Measurements from ENCODE around the gene GLIS1. TPM values are rescaled to one million over a fixed set of nuclear protein-coding genes. Genes with fewer than 3 reads are reported as not detected.
A peak's percentile ranks its signal among the peaks of the same experiment; 100 is the strongest.

GLIS1 gene
- total RNA-seq (2021; ENCODE audit: unreplicated experiment) (0.39 TPM), Bru-seq, nascent RNA (percentile 23 among the genes with signal in this experiment), BruChase-seq, experiment 1, labeled RNA remaining after a 6-hour chase (percentile 26 among the genes with signal in this experiment), BruChase-seq, experiment 2, labeled RNA remaining after a 2-hour chase (percentile 30 among the genes with signal in this experiment)
- 0.19 and 0.42 TPM in 2 replicates for polyA plus RNA-seq (2012)
- long read RNA-seq, result 0 reads

DNA sequence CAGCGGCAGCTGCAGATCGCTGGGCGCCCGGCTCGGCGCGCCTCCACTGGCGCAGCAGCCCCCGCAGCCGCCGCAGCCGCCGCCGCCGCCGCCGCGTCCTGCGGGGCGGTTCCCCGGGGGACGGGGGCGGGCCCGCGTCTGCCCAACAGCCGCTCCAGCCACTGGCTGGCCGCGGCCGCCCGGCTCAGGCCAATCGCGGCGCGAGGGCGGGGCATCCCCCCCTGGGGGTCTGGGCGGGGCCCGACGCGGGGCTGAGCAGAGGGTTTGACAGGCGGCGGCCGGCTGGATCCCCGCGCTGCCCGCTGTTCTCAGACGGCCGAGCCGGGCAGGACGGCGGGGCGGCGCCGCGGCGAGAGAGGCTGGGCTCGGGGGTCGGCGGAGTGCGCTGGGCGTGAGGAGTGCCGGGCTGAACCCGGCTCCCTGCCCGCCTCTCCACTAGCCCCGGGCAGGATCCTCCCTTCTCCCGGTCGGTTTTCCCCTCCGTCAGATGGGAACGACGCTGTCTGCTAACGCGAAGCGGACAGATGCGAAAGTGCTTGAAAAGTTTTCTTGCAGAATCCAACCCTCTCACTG is at the start of gene GLIS1:
Gene GLIS1, minus strand, starts transcription at position 56 of the 573 bp plus-strand sequence. CDS start 1,100 bp downstream, outside the sequence.
- Histone ChIP-seq H2AFZ (ENCODE audit: low read depth, low read length, poor library complexity, severe bottlenecking) (peak within 1 kb of the TSS; percentile 93), H3K9me3 (ENCODE audit: control insufficient read depth in 1 of 2, insufficient read depth in 1 of 2, low read depth in 1 of 2, low read length in 2 of 2) (peaks cover 5 to 9% of the 10 kb centered on the region in 2 experiments; a peak in 1 of 4 replicates), H4K20me1 (ENCODE audit: insufficient read depth) (no peaks in the 10 kb centered on the region), H3K27ac (ENCODE audit: low read depth, low read length) (no peak within 1 kb of the TSS; the same call in 1 of the 2 replicates), H3K9me2 (ENCODE audit: insufficient read depth) (no peaks in the 10 kb centered on the region), H3K4me1 (ENCODE audit: control insufficient read depth in 1 of 2, insufficient read depth in 2 of 2, low read length in 2 of 2) (peaks cover 0 to 12% of the 10 kb centered on the region in 2 experiments; a peak in 3 of 4 replicates), H3K4me3 (replicated peaks in 1 of 2; ENCODE audit: low read depth in 1 of 2, low read length in 2 of 2) (peak within 1 kb of the TSS; percentile 42 to 61), H3K79me2 (ENCODE audit: insufficient read depth, low read length) (no peaks in the 10 kb centered on the region), H3K27me3 (ENCODE audit: insufficient read depth, low read length) (no peaks in the 10 kb centered on the region), H3K9ac (ENCODE audit: low read length) (peak within 1 kb of the TSS; percentile 23; the same call in 1 of the 2 replicates), H3K4me2 (ENCODE audit: low read length) (peak within 1 kb of the TSS; percentile 89), H3K36me3 (ENCODE audit: control insufficient read depth in 1 of 2, insufficient read depth in 2 of 2, low read length in 2 of 2) (no peaks in the 10 kb centered on the region)
- POLR2A ChIA-PET, result no interaction called here
- CTCF ChIA-PET, result no interaction called here
- DNase-seq (ENCODE audit: low read depth, low spot score) (peak; percentile 37), ATAC-seq (peak; percentile 99)
- no TSS peak for BruUV-seq (replicated peaks)
- RAD21 ChIA-PET (ENCODE audit: low non-redundant PET in 1 of 2, low total read pairs in 2 of 2, uncharacterized antibody in 2 of 2, unreplicated experiment in 2 of 2), result no interaction called here
- intact Hi-C loops (cut with micrococcal nuclease), result no loop called here
- no peak for TF ChIP-seq POLR2A (IDR thresholded peaks at IDR 0.05; ENCODE audit: borderline replicate concordance, extremely low read depth, insufficient read depth, insufficient read length)
- no peak for TF ChIP-seq YY1 (IDR thresholded peaks at IDR 0.05; ENCODE audit: extremely low read depth, insufficient replicate concordance, low read depth, low read length)
- no peak for TF ChIP-seq RAD21 (IDR thresholded peaks at IDR 0.05; ENCODE audit: low read depth)
- peak; percentile 75 for TF ChIP-seq SP1 (IDR thresholded peaks at IDR 0.05; ENCODE audit: low read depth)
- TF ChIP-seq, protein P1, sequence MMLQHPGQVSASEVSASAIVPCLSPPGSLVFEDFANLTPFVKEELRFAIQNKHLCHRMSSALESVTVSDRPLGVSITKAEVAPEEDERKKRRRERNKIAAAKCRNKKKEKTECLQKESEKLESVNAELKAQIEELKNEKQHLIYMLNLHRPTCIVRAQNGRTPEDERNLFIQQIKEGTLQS (IDR thresholded peaks at IDR 0.05), result no peak
- 0 out of 2 replicates have a peak, but pooled peaks have one; percentile 35 for TF ChIP-seq SIN3A (IDR thresholded peaks at IDR 0.05; ENCODE audit: low read depth)
- no peak for TF ChIP-seq FOSL1 (IDR thresholded peaks at IDR 0.05; ENCODE audit: low read depth)
- no peak for TF ChIP-seq EZH2 (IDR thresholded peaks at IDR 0.05)
- no peak for TF ChIP-seq ELF1 (IDR thresholded peaks at IDR 0.05; ENCODE audit: borderline replicate concordance, low read depth)

DNA sequence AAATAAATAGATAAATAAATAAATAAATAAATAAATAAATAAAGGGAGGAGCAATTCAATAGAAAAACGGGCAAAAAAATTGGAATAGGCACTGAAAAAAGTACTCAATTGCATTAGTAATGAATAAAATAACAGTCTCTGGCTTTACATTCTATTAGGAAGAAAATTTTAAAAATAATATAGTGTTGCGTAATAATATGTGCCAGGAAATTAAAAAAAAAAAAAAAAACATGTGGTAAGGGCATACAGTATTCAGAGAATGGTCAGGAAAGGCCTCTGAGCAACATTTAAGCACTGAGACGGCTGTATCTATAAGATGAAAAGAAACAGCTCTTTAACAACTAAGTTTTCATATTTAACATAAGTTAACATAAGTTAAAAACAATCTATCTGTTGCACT is 48.7 kb upstream of the GLIS1 start:
- no TSS peak for BruUV-seq (replicated peaks)
- no peaks in the 10 kb centered on the region for H3K27me3 ChIP-seq (ENCODE audit: insufficient read depth, low read length)
- ChIA-PET CTCF (no interaction called here), RAD21 (ENCODE audit: low non-redundant PET in 1 of 2, low total read pairs in 2 of 2, uncharacterized antibody in 2 of 2, unreplicated experiment in 2 of 2) (no interaction called here), POLR2A (no interaction called here)
- no peak for ATAC-seq
- peaks cover 17 to 25% of the 10 kb centered on the region in 2 experiments; a peak in 3 of 4 replicates for H3K36me3 ChIP-seq (ENCODE audit: control insufficient read depth in 1 of 2, insufficient read depth in 2 of 2, low read length in 2 of 2)
- no peak overlapping the region for H3K4me3 ChIP-seq (replicated peaks in 1 of 2; ENCODE audit: low read depth in 1 of 2, low read length in 2 of 2)
- H3K27ac ChIP-seq (ENCODE audit: low read depth, low read length), result no peak overlapping the region
- H3K4me1 ChIP-seq (ENCODE audit: control insufficient read depth in 1 of 2, insufficient read depth in 2 of 2, low read length in 2 of 2), result no peaks in the 10 kb centered on the region
- intact Hi-C loops (cut with micrococcal nuclease), result no loop called here
- DNase-seq (ENCODE audit: low read depth, low spot score), result no peak
- no peak overlapping the region for H3K9ac ChIP-seq (ENCODE audit: low read length)
- no peak overlapping the region for H2AFZ ChIP-seq (ENCODE audit: low read depth, low read length, poor library complexity, severe bottlenecking)
- H3K9me3 ChIP-seq (ENCODE audit: control insufficient read depth in 1 of 2, insufficient read depth in 1 of 2, low read depth in 1 of 2, low read length in 2 of 2), result no peaks in the 10 kb centered on the region
- H3K4me2 ChIP-seq (ENCODE audit: low read length), result no peak overlapping the region
- TF ChIP-seq ZFX (IDR thresholded peaks at IDR 0.05), result no peak
- TF ChIP-seq ELF1 (IDR thresholded peaks at IDR 0.05; ENCODE audit: borderline replicate concordance, low read depth), result no peak
- TF ChIP-seq YY1 (IDR thresholded peaks at IDR 0.05; ENCODE audit: extremely low read depth, insufficient replicate concordance, low read depth, low read length), result no peak
- TF ChIP-seq SRF (IDR thresholded peaks at IDR 0.05; ENCODE audit: low read depth), result no peak
- TF ChIP-seq EGR1 (IDR thresholded peaks at IDR 0.05; ENCODE audit: low read depth), result no peak
- no peak for TF ChIP-seq POLR2A (IDR thresholded peaks at IDR 0.05; ENCODE audit: borderline replicate concordance, extremely low read depth, insufficient read depth, insufficient read length)
- TF ChIP-seq, protein P2, sequence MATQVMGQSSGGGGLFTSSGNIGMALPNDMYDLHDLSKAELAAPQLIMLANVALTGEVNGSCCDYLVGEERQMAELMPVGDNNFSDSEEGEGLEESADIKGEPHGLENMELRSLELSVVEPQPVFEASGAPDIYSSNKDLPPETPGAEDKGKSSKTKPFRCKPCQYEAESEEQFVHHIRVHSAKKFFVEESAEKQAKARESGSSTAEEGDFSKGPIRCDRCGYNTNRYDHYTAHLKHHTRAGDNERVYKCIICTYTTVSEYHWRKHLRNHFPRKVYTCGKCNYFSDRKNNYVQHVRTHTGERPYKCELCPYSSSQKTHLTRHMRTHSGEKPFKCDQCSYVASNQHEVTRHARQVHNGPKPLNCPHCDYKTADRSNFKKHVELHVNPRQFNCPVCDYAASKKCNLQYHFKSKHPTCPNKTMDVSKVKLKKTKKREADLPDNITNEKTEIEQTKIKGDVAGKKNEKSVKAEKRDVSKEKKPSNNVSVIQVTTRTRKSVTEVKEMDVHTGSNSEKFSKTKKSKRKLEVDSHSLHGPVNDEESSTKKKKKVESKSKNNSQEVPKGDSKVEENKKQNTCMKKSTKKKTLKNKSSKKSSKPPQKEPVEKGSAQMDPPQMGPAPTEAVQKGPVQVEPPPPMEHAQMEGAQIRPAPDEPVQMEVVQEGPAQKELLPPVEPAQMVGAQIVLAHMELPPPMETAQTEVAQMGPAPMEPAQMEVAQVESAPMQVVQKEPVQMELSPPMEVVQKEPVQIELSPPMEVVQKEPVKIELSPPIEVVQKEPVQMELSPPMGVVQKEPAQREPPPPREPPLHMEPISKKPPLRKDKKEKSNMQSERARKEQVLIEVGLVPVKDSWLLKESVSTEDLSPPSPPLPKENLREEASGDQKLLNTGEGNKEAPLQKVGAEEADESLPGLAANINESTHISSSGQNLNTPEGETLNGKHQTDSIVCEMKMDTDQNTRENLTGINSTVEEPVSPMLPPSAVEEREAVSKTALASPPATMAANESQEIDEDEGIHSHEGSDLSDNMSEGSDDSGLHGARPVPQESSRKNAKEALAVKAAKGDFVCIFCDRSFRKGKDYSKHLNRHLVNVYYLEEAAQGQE (IDR thresholded peaks at IDR 0.05; ENCODE audit: low read depth), result no peak
- TF ChIP-seq ZNF274 (IDR thresholded peaks at IDR 0.05; ENCODE audit: low read depth, low read length), result no peak
- TF ChIP-seq, protein P3, sequence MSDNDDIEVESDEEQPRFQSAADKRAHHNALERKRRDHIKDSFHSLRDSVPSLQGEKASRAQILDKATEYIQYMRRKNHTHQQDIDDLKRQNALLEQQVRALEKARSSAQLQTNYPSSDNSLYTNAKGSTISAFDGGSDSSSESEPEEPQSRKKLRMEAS (IDR thresholded peaks at IDR 0.05), result no peak
- TF ChIP-seq CEBPB (IDR thresholded peaks at IDR 0.05; ENCODE audit: low read depth), result no peak
- TF ChIP-seq TCF7L2 (IDR thresholded peaks at IDR 0.05; ENCODE audit: borderline replicate concordance, extremely low read depth, insufficient read depth, insufficient read length), result no peak
- H4K20me1 ChIP-seq (ENCODE audit: insufficient read depth), result no peaks in the 10 kb centered on the region
- H3K9me2 ChIP-seq (ENCODE audit: insufficient read depth), result no peaks in the 10 kb centered on the region
- no peaks in the 10 kb centered on the region for H3K79me2 ChIP-seq (ENCODE audit: insufficient read depth, low read length)
